ENCODE data around the gene IGFLR1.

Gene IGFLR1

DNA sequence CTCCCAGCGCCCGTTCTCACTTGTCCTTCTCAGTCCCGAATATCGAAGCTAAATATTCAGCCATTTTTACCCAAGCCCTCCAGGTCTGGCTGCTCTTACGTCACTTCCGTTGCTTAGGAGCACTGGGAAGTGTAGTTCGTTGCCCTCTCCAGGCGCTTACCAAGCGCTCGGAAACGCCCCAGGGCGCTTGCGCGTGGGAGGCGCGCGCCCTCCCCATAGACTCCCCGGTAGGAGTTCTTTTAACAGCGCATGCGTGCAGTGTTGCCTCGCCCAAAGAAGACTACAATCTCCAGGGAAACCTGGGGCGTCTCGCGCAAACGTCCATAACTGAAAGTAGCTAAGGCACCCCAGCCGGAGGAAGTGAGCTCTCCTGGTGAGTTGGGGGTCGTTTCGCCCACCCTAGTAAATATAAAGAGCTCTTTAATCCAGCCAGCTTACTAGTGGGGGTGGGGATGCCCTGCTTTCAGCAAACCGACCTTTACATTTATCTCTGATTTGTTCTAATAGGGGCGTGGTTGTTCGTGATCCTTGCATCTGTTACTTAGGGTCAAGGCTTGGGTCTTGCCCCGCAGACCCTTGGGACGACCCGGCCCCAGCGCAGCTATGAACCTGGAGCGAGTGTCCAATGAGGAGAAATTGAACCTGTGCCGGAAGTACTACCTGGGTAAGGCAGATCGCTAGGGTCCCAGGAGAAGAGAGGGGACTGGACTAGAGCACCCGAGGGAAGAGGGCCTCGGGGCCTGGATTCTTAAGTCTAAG, 3.3 kb upstream of the IGFLR1 start, which contains the start of the genes PSENEN and U2AF1L4:
Gene PSENEN, plus strand, starts transcription at position 324 of the 759 bp plus-strand sequence. Its CDS starts 280 bp downstream, at position 604.
Gene U2AF1L4, minus strand, starts transcription at position 91 of the 759 bp plus-strand sequence. Its CDS starts 27 bp downstream, at position 64.
- CTCF ChIA-PET: interaction anchor here (0.6 to 0.7 kb wide), 2 partner anchors 51 to 186 kb away, joined by 3 read pairs; no protein-coding TSS in a partner anchor
- DNase-seq (ENCODE audit: extremely low spot score): peak; percentile 90
- no peak for TF ChIP-seq ARNT (IDR thresholded peaks at IDR 0.05)
- no peak for TF ChIP-seq LEF1 (IDR thresholded peaks at IDR 0.05; ENCODE audit: borderline replicate concordance)
- no peak for TF ChIP-seq ZNF384 (IDR thresholded peaks at IDR 0.05)
- TF ChIP-seq L3MBTL2 (conservative IDR thresholded peaks at IDR 0.05): no peak
- no peak for TF ChIP-seq NFRKB (IDR thresholded peaks at IDR 0.05)
- no peak for TF ChIP-seq FOXM1 (IDR thresholded peaks at IDR 0.05; ENCODE audit: borderline replicate concordance)
- no peak for TF ChIP-seq FOXA1 (IDR thresholded peaks at IDR 0.05)
- no peak for TF ChIP-seq ELF4 (IDR thresholded peaks at IDR 0.05)
- TF ChIP-seq HDGF (IDR thresholded peaks at IDR 0.05; ENCODE audit: borderline replicate concordance): no peak
- TF ChIP-seq, protein P1, sequence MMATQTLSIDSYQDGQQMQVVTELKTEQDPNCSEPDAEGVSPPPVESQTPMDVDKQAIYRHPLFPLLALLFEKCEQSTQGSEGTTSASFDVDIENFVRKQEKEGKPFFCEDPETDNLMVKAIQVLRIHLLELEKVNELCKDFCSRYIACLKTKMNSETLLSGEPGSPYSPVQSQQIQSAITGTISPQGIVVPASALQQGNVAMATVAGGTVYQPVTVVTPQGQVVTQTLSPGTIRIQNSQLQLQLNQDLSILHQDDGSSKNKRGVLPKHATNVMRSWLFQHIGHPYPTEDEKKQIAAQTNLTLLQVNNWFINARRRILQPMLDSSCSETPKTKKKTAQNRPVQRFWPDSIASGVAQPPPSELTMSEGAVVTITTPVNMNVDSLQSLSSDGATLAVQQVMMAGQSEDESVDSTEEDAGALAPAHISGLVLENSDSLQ (IDR thresholded peaks at IDR 0.05): no peak
- TF ChIP-seq BHLHE40 (IDR thresholded peaks at IDR 0.05; ENCODE audit: borderline replicate concordance): no peak
- no peak for TF ChIP-seq SUZ12 (IDR thresholded peaks at IDR 0.05)
- no peak for TF ChIP-seq CTBP1 (IDR thresholded peaks at IDR 0.05; ENCODE audit: borderline replicate concordance)
- no peak for TF ChIP-seq FOXK2 (IDR thresholded peaks at IDR 0.05)
- no peak for TF ChIP-seq SP1 (IDR thresholded peaks at IDR 0.05)
- no peak for TF ChIP-seq TARDBP (IDR thresholded peaks at IDR 0.05)
- POLR2A ChIA-PET: interaction anchor here (0.8 to 2.4 kb wide), 13 partner anchors 11 to 186 kb away, joined by 3 to 18 read pairs (median 3); partner anchors contain the start of genes HAUS5, HSPB6 and PROSER3

DNA sequence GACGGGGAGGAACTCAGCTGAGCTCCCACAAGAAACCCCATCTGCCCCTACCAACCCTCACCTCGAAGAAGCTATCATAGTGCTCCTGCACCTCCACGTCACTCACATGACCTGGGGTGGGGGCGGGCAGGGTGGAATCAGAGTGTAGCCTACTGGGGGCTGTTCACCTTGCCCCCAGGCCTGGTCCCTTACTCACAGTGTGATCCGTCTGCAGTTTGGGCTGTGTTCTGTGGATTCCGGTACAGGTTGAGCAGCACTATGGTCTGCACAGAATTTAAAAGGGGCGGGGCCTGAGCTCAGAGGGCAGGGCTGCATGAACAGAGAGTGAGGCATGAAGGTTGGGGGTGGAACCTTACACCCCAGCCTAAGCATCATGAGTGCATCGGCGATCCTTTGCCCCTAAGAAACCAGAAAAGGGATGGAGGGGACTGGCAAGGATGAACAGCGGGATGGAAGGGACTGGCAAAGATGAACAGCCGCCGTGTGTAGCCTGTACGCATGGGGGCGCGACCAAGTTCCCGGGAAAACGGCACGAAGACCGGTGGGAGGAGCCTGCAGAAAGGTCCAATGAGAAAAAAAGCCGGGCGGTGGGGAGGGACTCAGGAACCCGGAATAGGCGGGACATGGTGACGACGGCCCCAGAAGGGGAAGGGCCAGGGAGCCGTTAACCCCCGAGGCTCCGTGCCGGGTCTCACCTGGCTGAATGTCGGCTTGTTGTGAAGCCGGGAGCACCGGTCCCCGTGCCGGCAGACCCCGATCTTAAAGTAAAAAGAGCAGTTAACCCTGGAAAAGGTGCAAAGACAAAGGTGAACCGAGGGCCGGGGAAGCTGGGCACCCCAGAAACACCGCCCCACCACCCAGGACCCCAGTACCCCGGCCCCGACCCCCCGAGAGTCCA, 2.4 kb upstream of the IGFLR1 start:
- ChIA-PET POLR2A (interaction anchor here (0.8 to 2.4 kb wide), 12 partner anchors 12 to 132 kb away, joined by 3 to 18 read pairs (median 3); partner anchors contain the start of genes HAUS5, HSPB6 and PROSER3), CTCF (interaction anchor here (0.6 to 0.7 kb wide), 4 partner anchors 42 to 186 kb away, joined by 3 read pairs; no protein-coding TSS in a partner anchor)
- peak; percentile 84 for DNase-seq (ENCODE audit: extremely low spot score)
- TF ChIP-seq ELF4 (IDR thresholded peaks at IDR 0.05): 0 out of 2 replicates have a peak, but pooled peaks have one; percentile 17
- TF ChIP-seq FOXM1 (IDR thresholded peaks at IDR 0.05; ENCODE audit: borderline replicate concordance): no peak
- TF ChIP-seq, protein P1 (IDR thresholded peaks at IDR 0.05): no peak
- TF ChIP-seq FOXA1 (IDR thresholded peaks at IDR 0.05): no peak
- no peak for TF ChIP-seq ZNF384 (IDR thresholded peaks at IDR 0.05)
- TF ChIP-seq FOXK2 (IDR thresholded peaks at IDR 0.05): no peak
- peak; percentile 90 for TF ChIP-seq L3MBTL2 (conservative IDR thresholded peaks at IDR 0.05)

DNA sequence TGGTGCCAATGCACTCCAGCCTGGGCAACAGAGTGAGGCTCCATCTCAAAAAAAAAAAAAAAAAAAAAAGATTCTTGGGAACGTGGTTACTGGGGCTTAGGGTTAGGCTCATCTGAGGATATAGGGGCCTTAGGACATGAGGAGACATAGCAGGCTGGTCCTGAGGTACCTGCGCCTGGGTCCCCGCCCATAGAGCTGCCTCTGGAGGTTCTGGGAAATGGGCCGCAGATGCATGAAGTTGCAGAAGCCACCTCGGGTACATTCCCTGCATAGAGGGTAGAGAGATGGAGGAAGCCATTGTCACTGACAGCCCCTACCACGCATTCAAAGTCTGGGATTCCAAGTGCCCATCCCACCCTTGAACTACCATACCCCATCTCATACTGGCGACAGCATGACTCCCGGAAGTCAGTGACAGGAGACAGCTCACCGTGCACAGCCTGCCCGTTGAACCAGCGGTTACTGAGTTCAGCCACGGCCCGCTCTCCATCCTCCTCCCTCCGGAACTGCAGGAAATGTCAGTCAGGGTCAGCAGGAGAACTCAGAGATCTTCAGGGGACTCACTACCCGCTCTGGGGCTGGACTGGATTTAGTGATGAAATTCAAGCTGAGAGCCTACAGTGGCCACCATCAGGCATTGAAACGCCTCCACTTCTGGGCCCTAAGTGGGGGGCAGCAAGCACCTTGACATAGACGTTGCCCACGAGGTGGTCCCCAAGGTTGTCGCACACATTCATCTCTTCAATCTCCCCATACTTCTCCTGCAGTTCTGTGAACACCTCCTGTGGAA, 1.6 kb upstream of the IGFLR1 start:
- DNase-seq (ENCODE audit: extremely low spot score): no peak
- TF ChIP-seq ZNF384 (IDR thresholded peaks at IDR 0.05) (no peak), FOXK2 (IDR thresholded peaks at IDR 0.05) (no peak), LEF1 (IDR thresholded peaks at IDR 0.05; ENCODE audit: borderline replicate concordance) (no peak), ELF4 (IDR thresholded peaks at IDR 0.05) (no peak), NFRKB (IDR thresholded peaks at IDR 0.05) (no peak), L3MBTL2 (conservative IDR thresholded peaks at IDR 0.05) (no peak), SUZ12 (IDR thresholded peaks at IDR 0.05) (no peak), CTBP1 (IDR thresholded peaks at IDR 0.05; ENCODE audit: borderline replicate concordance) (no peak)
- TF ChIP-seq, protein P1 (IDR thresholded peaks at IDR 0.05): no peak
- ChIA-PET POLR2A (interaction anchor here (1.5 to 2.4 kb wide), 5 partner anchors 13 to 126 kb away, joined by 3 to 18 read pairs (median 6); partner anchors contain the start of genes HSPB6 and PROSER3), CTCF (interaction anchor here (0.6 to 0.7 kb wide), 4 partner anchors 41 to 107 kb away, joined by 3 to 7 read pairs (median 3); no protein-coding TSS in a partner anchor)

DNA sequence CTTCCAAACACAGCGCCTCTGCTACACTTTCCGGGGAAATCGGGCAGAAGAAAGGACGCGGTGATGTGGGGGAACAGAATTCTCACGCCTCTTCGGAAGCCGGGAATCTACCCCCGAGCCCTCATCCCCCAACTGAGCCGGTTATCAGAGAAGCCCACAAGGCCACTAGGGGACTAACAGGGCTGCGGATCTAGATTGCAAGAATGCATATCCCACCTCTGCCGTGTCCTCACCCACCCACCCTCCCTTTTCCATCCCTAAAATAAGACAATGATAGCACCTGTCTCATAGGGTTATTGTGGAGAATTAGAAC, 1.1 kb downstream of the IGFLR1 start:
- TF ChIP-seq ELF4 (IDR thresholded peaks at IDR 0.05): no peak
- TF ChIP-seq NFRKB (IDR thresholded peaks at IDR 0.05): no peak
- no peak for TF ChIP-seq CTBP1 (IDR thresholded peaks at IDR 0.05; ENCODE audit: borderline replicate concordance)
- TF ChIP-seq SUZ12 (IDR thresholded peaks at IDR 0.05): no peak
- TF ChIP-seq L3MBTL2 (conservative IDR thresholded peaks at IDR 0.05): no peak
- TF ChIP-seq ARNT (IDR thresholded peaks at IDR 0.05): no peak
- no peak for TF ChIP-seq TARDBP (IDR thresholded peaks at IDR 0.05)
- TF ChIP-seq BHLHE40 (IDR thresholded peaks at IDR 0.05; ENCODE audit: borderline replicate concordance): no peak
- TF ChIP-seq FOXA1 (IDR thresholded peaks at IDR 0.05): no peak
- TF ChIP-seq LEF1 (IDR thresholded peaks at IDR 0.05; ENCODE audit: borderline replicate concordance): no peak
- TF ChIP-seq SP1 (IDR thresholded peaks at IDR 0.05): no peak
- no peak for TF ChIP-seq FOXK2 (IDR thresholded peaks at IDR 0.05)
- TF ChIP-seq, protein P1 (IDR thresholded peaks at IDR 0.05): no peak
- no peak for TF ChIP-seq FOXM1 (IDR thresholded peaks at IDR 0.05; ENCODE audit: borderline replicate concordance)
- TF ChIP-seq ZNF384 (IDR thresholded peaks at IDR 0.05): no peak
- no peak for TF ChIP-seq HDGF (IDR thresholded peaks at IDR 0.05; ENCODE audit: borderline replicate concordance)
- no peak for DNase-seq (ENCODE audit: extremely low spot score)
- ChIA-PET CTCF (interaction anchor here (1.1 kb wide), 1 partner anchor 16 kb away, joined by 3 read pairs; no protein-coding TSS in a partner anchor), POLR2A (interaction anchor here (1.0 to 1.3 kb wide), 11 partner anchors 10 to 159 kb away, joined by 3 to 10 read pairs (median 6); partner anchors contain the start of genes HSPB6 and NFKBID)

Measured in HEK293T (cell line).